BJ (cell line): ENCODE measurements around the gene TMEM217. TPM values are rescaled to one million over a fixed set of nuclear protein-coding genes. Genes with fewer than 3 reads are reported as not detected.
"Not testable (repeated sequence)": the region's sequence is repeated elsewhere in the genome, so short reads cannot be mapped to it uniquely, and the experiment has no call there.

Experiments
- CTCF ChIA-PET: fragments of 350-600 bp; formaldehyde crosslinking; extraction: SDS; loops from one replicate; lab custom pipeline; 2021; ENCODE audit warnings: antibody characterized with exemption, inconsistent platforms; lab: Yijun Ruan, JAX
- POLR2A ChIA-PET: fragments of 300-600 bp; sonication (Branson Sonifier 250); formaldehyde crosslinking; extraction: SDS; loops from one replicate; lab custom pipeline; 2021; ENCODE audit warnings: antibody characterized with exemption; lab: Charles Lee
- DNase-seq: peaks from one replicate; pipeline ENCODE4 v3.0.0-alpha.2; 2011; ENCODE audit warnings: low read depth
- H3K27me3 ChIP-seq: 2 replicates; pipeline ENCODE4 v1.6.0; 2011; ENCODE audit warnings: low read length; ENCODE audit not compliant: control insufficient read depth, insufficient read depth
- H3K36me3 ChIP-seq: 2 replicates; pipeline ENCODE4 v1.5.1; 2011; ENCODE audit warnings: low read length; ENCODE audit not compliant: control insufficient read depth, insufficient read depth
- H3K4me3 ChIP-seq: 2 replicates; pipeline ENCODE4 v1.5.1; 2011; ENCODE audit warnings: low read depth, mild to moderate bottlenecking, control low read depth, low read length
- CTCF ChIP-seq: IDR thresholded peaks from 2 replicates; pipeline ENCODE4 v1.5.1; 2011; ENCODE audit warnings: low read depth, mild to moderate bottlenecking, control low read depth, inconsistent platforms, low read length, moderate library complexity; ENCODE audit not compliant: insufficient read depth
- polyA plus RNA-seq: library from polyadenylated mRNA; depleted of rRNA; stranded (reverse); fragments of >200 nt; gene quantifications from 2 replicates; pipeline ENCODE4 v1.2.3, GENCODE V29; 2011

Gene TMEM217
- polyA plus RNA-seq, 1 experiment = 2.3 TPM

- Histone ChIP-seq H3K4me3 (no peak overlapping the region), H3K36me3 (no peaks in the 10 kb centered on the region), H3K27me3 (no peaks in the 10 kb centered on the region; the same call in 1 of the 2 replicates)
- POLR2A ChIA-PET = no interaction called here
- DNase-seq = no peak
- CTCF ChIA-PET = interaction anchor here (0.5 to 4.5 kb wide), 4 partner anchors 18 to 171 kb away, joined by 3 to 27 read pairs (median 6); no protein-coding TSS in a partner anchor
- TF ChIP-seq CTCF = no peak
These were observed 67.8 kb downstream of the TMEM217 start for GRCh38 chr6:37190159-37190535.

- ChIA-PET POLR2A (no interaction called here), CTCF (interaction anchor here (0.6 to 4.5 kb wide), 6 partner anchors 17 to 171 kb away, joined by 3 to 27 read pairs (median 4); no protein-coding TSS in a partner anchor)
- no peak for DNase-seq
- Histone ChIP-seq H3K27me3 (no peaks in the 10 kb centered on the region; the same call in 1 of the 2 replicates), H3K36me3 (no peaks in the 10 kb centered on the region), H3K4me3 (no peak overlapping the region)
- TF ChIP-seq CTCF = no peak
These were observed 68.9 kb downstream of the TMEM217 start for GRCh38 chr6:37188962-37189510.

GRCh38 chr6:37187321-37188022 lies 70.5 kb downstream of the TMEM217 start:
- TF ChIP-seq CTCF = no peak
- ChIA-PET CTCF (interaction anchor here (0.9 to 4.5 kb wide), 5 partner anchors 15 to 170 kb away, joined by 4 to 27 read pairs (median 5); no protein-coding TSS in a partner anchor), POLR2A (interaction anchor here (0.6 kb wide), 1 partner anchor 12 kb away, joined by 11 read pairs; no protein-coding TSS in a partner anchor)
- no peak for DNase-seq
- no peaks in the 10 kb centered on the region; the same call in 1 of the 2 replicates for H3K27me3 ChIP-seq
- no peaks in the 10 kb centered on the region for H3K36me3 ChIP-seq
- H3K4me3 ChIP-seq = no peak overlapping the region

GRCh38 chr6:37185949-37186720 lies 71.8 kb downstream of the TMEM217 start:
- H3K27me3 ChIP-seq, H3K36me3 ChIP-seq, DNase-seq, POLR2A ChIA-PET, H3K4me3 ChIP-seq: not testable (repeated sequence)
- CTCF ChIA-PET = interaction anchor here (1.5 to 4.5 kb wide), 2 partner anchors 23 to 168 kb away, joined by 5 to 27 read pairs; no protein-coding TSS in a partner anchor

GRCh38 chr6:37182736-37183590 lies 75.0 kb downstream of the TMEM217 start:
- no peaks in the 10 kb centered on the region; the same call in 1 of the 2 replicates for H3K27me3 ChIP-seq
- TF ChIP-seq CTCF = no peak
- H3K36me3 ChIP-seq = no peaks in the 10 kb centered on the region
- CTCF ChIA-PET = interaction anchor here (0.7 to 1.9 kb wide), 3 partner anchors 27 to 131 kb away, joined by 3 to 9 read pairs (median 3); no protein-coding TSS in a partner anchor
- POLR2A ChIA-PET = no interaction called here
- H3K4me3 ChIP-seq = no peak overlapping the region
- no peak for DNase-seq

- H3K27me3 ChIP-seq, DNase-seq, POLR2A ChIA-PET, H3K36me3 ChIP-seq, H3K4me3 ChIP-seq: not testable (repeated sequence)
- CTCF ChIA-PET = interaction anchor here (0.6 to 1.6 kb wide), 5 partner anchors 8 to 275 kb away, joined by 3 to 6 read pairs (median 4); no protein-coding TSS in a partner anchor
These were observed 77.3 kb downstream of the TMEM217 start for GRCh38 chr6:37180610-37181009.
